HepG2 (cell line): ENCODE measurements around the gene RPL38. TPM values are rescaled to one million over a fixed set of nuclear protein-coding genes. Genes with fewer than 3 reads are reported as not detected.

Experiments
- ATAC-seq: fragments of 200-7000 bp; cut with Tn5 transposase; 3 replicates; pipeline ENCODE4 v1.9.1; 2020; ENCODE audit warnings: mild to moderate bottlenecking, moderate library complexity
- BruUV-seq: library from RNA; stranded (reverse); fragments of 400-500 nt; replicated peaks from 2 replicates; lab custom pipeline; 2021; lab: Mats Ljungman, UMichigan
- CTCF ChIA-PET: fragments of 300-600 bp; formaldehyde crosslinking; extraction: SDS; loops from one replicate; lab custom pipeline; 2021; ENCODE audit warnings: low total read pairs, inconsistent platforms, low intra/inter-chr PET ratio; lab: Yijun Ruan, JAX
- POLR2A ChIA-PET: fragments of 350-600 bp; sonication (Branson Sonifier 250); formaldehyde crosslinking; loops from one replicate; lab custom pipeline; 2020; ENCODE audit warnings: antibody characterized with exemption, inconsistent platforms; lab: Yijun Ruan, JAX
- DNase-seq: peaks from one replicate; pipeline ENCODE4 v3.0.0-alpha.2; 2015; ENCODE audit warnings: low spot score
- FAIRE-seq: peaks from 3 replicates; lab custom pipeline; 2011; peaks lifted over from hg19 to GRCh38; lab: Jason Lieb, UNC
- H2AFZ ChIP-seq: one replicate; pipeline ENCODE4 v1.6.1; 2011; ENCODE audit warnings: low read length, inconsistent platforms
- H3K27ac ChIP-seq: fragments of 300-600 bp; 3 replicates; pipeline ENCODE4 v1.8.0; 2011; ENCODE audit warnings: mixed run types, mild to moderate bottlenecking, mixed read lengths, low read length, inconsistent platforms; ENCODE audit not compliant: insufficient read depth; ENCODE audit errors: extremely low read length
- H3K27me3 ChIP-seq, 2 experiments: fragments of 200-600 bp in 1 of 2; 2 replicates in 1 of 2; 3 replicates in 1 of 2; pipeline versions ENCODE4 v1.6.0 to v1.8.0; 2011; ENCODE audit warnings: low read length in 2 of 2, mild to moderate bottlenecking in 2 of 2, moderate library complexity in 2 of 2, inconsistent platforms in 1 of 2; ENCODE audit not compliant: insufficient read depth in 2 of 2, control insufficient read depth in 1 of 2
- H3K36me3 ChIP-seq, 2 experiments: fragments of 200-600 bp in 1 of 2; replicated peaks in 1 of 2; 2 replicates in 1 of 2; 3 replicates in 1 of 2; pipeline versions ENCODE4 v1.5.1 to v1.8.0; 2011; ENCODE audit warnings: low read length in 2 of 2, inconsistent platforms in 1 of 2; ENCODE audit not compliant: insufficient read depth in 2 of 2, control insufficient read depth in 1 of 2
- H3K4me1 ChIP-seq: 2 replicates; pipeline ENCODE4 v1.5.1; 2012; ENCODE audit warnings: low read length, inconsistent platforms; ENCODE audit not compliant: insufficient read depth
- H3K4me2 ChIP-seq: 2 replicates; pipeline ENCODE4 v1.6.0; 2011; ENCODE audit warnings: low read depth, low read length, inconsistent platforms
- H3K4me3 ChIP-seq, 3 experiments: fragments of 200-600 bp in 1 of 3; sonication (generic), shearing (Covaris generic) in 1 of 3; replicated peaks in 1 of 3; 2 replicates each; pipeline ENCODE4 v1.5.1; 2011 to 2016; ENCODE audit warnings: low read length in 3 of 3, inconsistent platforms in 2 of 3, low read depth in 2 of 3, mild to moderate bottlenecking in 2 of 3, control low read depth in 1 of 3, mixed read lengths in 1 of 3; ENCODE audit not compliant: insufficient read depth in 1 of 3
- H3K79me2 ChIP-seq: one replicate; pipeline ENCODE4 v1.6.1; 2011; ENCODE audit warnings: low read length, inconsistent platforms; ENCODE audit not compliant: insufficient read depth
- H3K9ac ChIP-seq: 2 replicates; pipeline ENCODE4 v1.6.0; 2011; ENCODE audit warnings: mild to moderate bottlenecking, low read depth, low read length, inconsistent platforms; ENCODE audit not compliant: insufficient read depth
- H3K9me3 ChIP-seq: 2 replicates; pipeline ENCODE4 v1.5.1; 2012; ENCODE audit warnings: mild to moderate bottlenecking, low read length
- H4K20me1 ChIP-seq: 2 replicates; pipeline ENCODE4 v1.6.0; 2011; ENCODE audit warnings: inconsistent platforms, mild to moderate bottlenecking, low read length, moderate library complexity; ENCODE audit not compliant: insufficient read depth
- KDM3A ChIP-seq: IDR thresholded peaks from 2 replicates; pipeline ENCODE4 v1.6.1; 2018; ENCODE audit warnings: low read depth, missing compliant biosample characterization
- KLF9 ChIP-seq: IDR thresholded peaks from 2 replicates; pipeline ENCODE4 v1.6.1; 2016; ENCODE audit warnings: low read depth
- REPIN1 ChIP-seq: sonication (generic); formaldehyde crosslinking; IDR thresholded peaks from 2 replicates; pipeline ENCODE4 v1.8.0; 2022; ENCODE audit warnings: missing genetic modification reagents, low read depth, mild to moderate bottlenecking, borderline replicate concordance
- TEAD3 ChIP-seq: optimal IDR thresholded peaks from 2 replicates; pipeline ENCODE3; 2016; ENCODE audit warnings: borderline replicate concordance
- TMF1 ChIP-seq: sonication (generic); formaldehyde crosslinking; IDR thresholded peaks from 2 replicates; pipeline ENCODE4 v1.8.1; 2022; ENCODE audit warnings: low read depth, missing genetic modification reagents
- ZIK1 ChIP-seq: sonication (generic); formaldehyde crosslinking; IDR thresholded peaks from 2 replicates; pipeline ENCODE4 v1.5.0; 2020; ENCODE audit warnings: mild to moderate bottlenecking, low read depth, missing genetic modification reagents, borderline replicate concordance
- ZNF335 ChIP-seq: sonication (generic); formaldehyde crosslinking; IDR thresholded peaks from 2 replicates; pipeline ENCODE4 v1.4.0; 2020; ENCODE audit warnings: missing genetic modification reagents
- ZNF501 ChIP-seq: sonication (generic); formaldehyde crosslinking; IDR thresholded peaks from 2 replicates; pipeline ENCODE4 v1.5.1; 2020; ENCODE audit warnings: mild to moderate bottlenecking, moderate library complexity, missing genetic modification reagents
- ZNF605 ChIP-seq: sonication (generic); formaldehyde crosslinking; IDR thresholded peaks from 2 replicates; pipeline ENCODE4 v1.8.0; 2022; ENCODE audit warnings: mild to moderate bottlenecking, missing genetic modification reagents
- WGBS: methylation state at CpG from one replicate; pipeline ENCODE4 v1.1.6; 2017; ENCODE audit warnings: low lambda C conversion rate; 5-methylcytosine and 5-hydroxymethylcytosine counted together
- in situ Hi-C: cut with HindIII; loops from 2 replicates; pipeline ENCODE4 v1.10.0; 2017; ENCODE audit warnings: low pct_unique_long_range_greater_than_20kb; ENCODE audit not compliant: extremely low pct_ligation_motif_present
- intact Hi-C: fragments of 100-400 bp; cut with micrococcal nuclease; formaldehyde crosslinking; loops from one replicate; pipeline ENCODE4 v1.10.0; 2022; ENCODE audit not compliant: unreplicated experiment
- polyA plus RNA-seq, 8 experiments: library from polyadenylated mRNA; depleted of rRNA in 3 of 8; stranded (reverse) in 7 of 8; unstranded in 1 of 8; fragments of >200 nt; fragmentation: Illumina TruSeq in 4 of 8; extraction: Trizol in 4 of 8; gene quantifications; 2 replicates each; pipeline versions ENCODE4 v1.2.1 to v1.2.3, GENCODE V29; 2011 to 2016; ENCODE audit warnings: low read depth in 4 of 8, missing spikeins in 1 of 8, mixed read lengths in 1 of 8; ENCODE audit not compliant: insufficient read depth in 1 of 8
- total RNA-seq, 5 experiments: library from RNA; depleted of rRNA; stranded (reverse); fragments of >200 nt; fragmentation: Illumina TruSeq; extraction: Trizol; gene quantifications; 2 replicates each; pipeline ENCODE4 v1.2.3, GENCODE V29; 2016; ENCODE audit warnings: low read depth in 1 of 5
- TF ChIP-seq, protein P1 (sequence below): sonication (generic); formaldehyde crosslinking; IDR thresholded peaks from 2 replicates; pipeline ENCODE4 v1.5.0; 2020; ENCODE audit warnings: mild to moderate bottlenecking, missing genetic modification reagents, borderline replicate concordance
- TF ChIP-seq, protein P2 (sequence below): sonication (generic); formaldehyde crosslinking; IDR thresholded peaks from 2 replicates; pipeline ENCODE4 v1.4.0; 2020; ENCODE audit warnings: mild to moderate bottlenecking, missing genetic modification reagents, borderline replicate concordance

The RPL38 gene
- total and polyA plus RNA-seq, 2 of the 13 experiments (the other 11 are each of a cell fraction or from before 2014, with no cell fraction given), result 2,370 to 2,372 TPM

DNA sequence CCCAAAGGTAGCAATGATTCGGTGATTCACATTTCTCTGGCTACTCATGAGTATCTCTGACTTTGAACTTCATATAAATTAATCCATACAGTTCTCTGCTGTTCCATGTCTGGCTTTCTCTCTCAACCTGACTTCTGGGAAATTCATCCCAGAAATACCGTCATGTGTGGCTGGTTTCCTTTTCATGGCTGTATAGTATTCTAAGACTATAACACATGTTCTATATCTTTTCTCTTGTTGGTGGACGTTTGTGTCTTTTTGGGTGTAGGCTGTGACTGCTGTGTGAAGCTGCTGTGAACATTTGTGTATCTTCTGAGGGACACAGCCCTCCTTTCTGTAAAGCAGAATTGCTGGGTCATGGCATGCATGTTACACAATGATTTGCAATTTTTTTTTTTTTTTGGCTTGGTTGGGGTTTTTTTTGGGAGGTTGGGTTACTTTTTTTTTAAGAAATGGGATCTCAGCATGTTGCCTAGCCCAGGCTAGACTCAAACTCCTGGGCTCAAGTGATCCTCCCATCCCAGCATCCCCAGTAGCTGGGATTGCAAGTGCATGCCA is 16.2 kb downstream of the RPL38 start:
- Histone ChIP-seq H3K4me3 (no peak overlapping the region), H2AFZ (no peak overlapping the region), H4K20me1 (no peaks in the 10 kb centered on the region; the same call in 1 of the 2 replicates), H3K9ac (no peak overlapping the region), H3K9me3 (no peaks in the 10 kb centered on the region), H3K36me3 (no peaks in the 10 kb centered on the region), H3K27me3 (no peaks in the 10 kb centered on the region; a peak in 1 of 5 replicates), H3K4me1 (peaks cover 8% of the 10 kb centered on the region), H3K79me2 (no peaks in the 10 kb centered on the region), H3K27ac (no peak overlapping the region), H3K4me2 (no peak overlapping the region)
- TF ChIP-seq TEAD3 (CRISPR knock-in tag) (no peak), ZNF605 (CRISPR knock-in tag) (no peak), ZNF501 (CRISPR knock-in tag) (no peak)
- TF ChIP-seq, protein P1, sequence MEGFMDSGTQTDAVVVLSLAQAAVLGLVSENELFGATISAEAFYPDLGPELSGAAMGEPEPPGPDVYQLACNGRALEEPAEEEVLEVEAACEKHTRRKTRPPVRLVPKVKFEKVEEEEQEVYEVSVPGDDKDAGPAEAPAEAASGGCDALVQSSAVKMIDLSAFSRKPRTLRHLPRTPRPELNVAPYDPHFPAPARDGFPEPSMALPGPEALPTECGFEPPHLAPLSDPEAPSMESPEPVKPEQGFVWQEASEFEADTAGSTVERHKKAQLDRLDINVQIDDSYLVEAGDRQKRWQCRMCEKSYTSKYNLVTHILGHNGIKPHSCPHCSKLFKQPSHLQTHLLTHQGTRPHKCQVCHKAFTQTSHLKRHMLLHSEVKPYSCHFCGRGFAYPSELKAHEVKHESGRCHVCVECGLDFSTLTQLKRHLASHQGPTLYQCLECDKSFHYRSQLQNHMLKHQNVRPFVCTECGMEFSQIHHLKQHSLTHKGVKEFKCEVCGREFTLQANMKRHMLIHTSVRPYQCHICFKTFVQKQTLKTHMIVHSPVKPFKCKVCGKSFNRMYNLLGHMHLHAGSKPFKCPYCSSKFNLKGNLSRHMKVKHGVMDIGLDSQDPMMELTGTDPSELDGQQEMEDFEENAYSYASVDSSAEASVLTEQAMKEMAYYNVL (CRISPR knock-in tag), result no peak
- BruUV-seq, result no TSS peak
- 36% methylated on average over 3 of the region's 3 CpGs for WGBS
- FAIRE-seq (no peak), ATAC-seq (no peak), DNase-seq (no peak)
- in situ Hi-C loops (no loop called here), intact Hi-C loops (no loop called here)
- POLR2A ChIA-PET, result no interaction called here
- CTCF ChIA-PET, result no interaction called here

DNA sequence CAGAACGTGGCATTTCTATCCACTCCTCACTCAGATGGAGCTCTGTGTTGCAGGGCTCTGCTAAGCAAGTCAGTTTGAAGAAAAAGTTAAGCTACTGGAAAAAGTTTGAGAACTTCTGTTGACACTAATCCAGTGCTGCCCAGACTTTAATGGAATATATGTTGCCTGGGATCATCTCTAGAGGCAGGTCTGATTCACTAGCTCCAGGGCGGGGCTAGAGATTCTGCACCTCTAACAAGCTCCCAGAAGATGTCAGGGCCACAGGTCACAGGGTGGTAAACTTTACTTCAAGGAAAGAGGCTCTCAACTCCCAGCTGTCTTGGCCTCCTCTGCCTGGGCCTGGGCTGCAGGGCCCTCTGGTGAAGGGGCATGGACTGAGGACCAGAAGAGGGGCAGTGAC is 16.7 kb downstream of the RPL38 start:
- H3K9me3 ChIP-seq, result no peaks in the 10 kb centered on the region
- no peak overlapping the region for H2AFZ ChIP-seq
- no peaks in the 10 kb centered on the region for H3K79me2 ChIP-seq
- H4K20me1 ChIP-seq, result no peaks in the 10 kb centered on the region; the same call in 1 of the 2 replicates
- 73% methylated on average over 1 of the region's 2 CpGs for WGBS
- H3K4me2 ChIP-seq, result no peak overlapping the region
- ChIA-PET CTCF (no interaction called here), POLR2A (no interaction called here)
- no peaks in the 10 kb centered on the region; a peak in 1 of 5 replicates for H3K27me3 ChIP-seq
- intact Hi-C loops (no loop called here), in situ Hi-C loops (no loop called here)
- H3K4me1 ChIP-seq, result peaks cover 2% of the 10 kb centered on the region; the same call in 1 of the 2 replicates
- BruUV-seq, result no TSS peak
- ATAC-seq, result no peak
- H3K4me3 ChIP-seq, result no peak overlapping the region
- no peak for FAIRE-seq
- no peak overlapping the region for H3K9ac ChIP-seq
- DNase-seq, result no peak
- no peaks in the 10 kb centered on the region for H3K36me3 ChIP-seq
- no peak overlapping the region for H3K27ac ChIP-seq
- TF ChIP-seq KLF9 (no peak), ZNF335 (no peak), TMF1 (CRISPR knock-in tag) (no peak), REPIN1 (CRISPR knock-in tag) (no peak), KDM3A (CRISPR knock-in tag) (no peak), ZIK1 (no peak)
- TF ChIP-seq, protein P2, sequence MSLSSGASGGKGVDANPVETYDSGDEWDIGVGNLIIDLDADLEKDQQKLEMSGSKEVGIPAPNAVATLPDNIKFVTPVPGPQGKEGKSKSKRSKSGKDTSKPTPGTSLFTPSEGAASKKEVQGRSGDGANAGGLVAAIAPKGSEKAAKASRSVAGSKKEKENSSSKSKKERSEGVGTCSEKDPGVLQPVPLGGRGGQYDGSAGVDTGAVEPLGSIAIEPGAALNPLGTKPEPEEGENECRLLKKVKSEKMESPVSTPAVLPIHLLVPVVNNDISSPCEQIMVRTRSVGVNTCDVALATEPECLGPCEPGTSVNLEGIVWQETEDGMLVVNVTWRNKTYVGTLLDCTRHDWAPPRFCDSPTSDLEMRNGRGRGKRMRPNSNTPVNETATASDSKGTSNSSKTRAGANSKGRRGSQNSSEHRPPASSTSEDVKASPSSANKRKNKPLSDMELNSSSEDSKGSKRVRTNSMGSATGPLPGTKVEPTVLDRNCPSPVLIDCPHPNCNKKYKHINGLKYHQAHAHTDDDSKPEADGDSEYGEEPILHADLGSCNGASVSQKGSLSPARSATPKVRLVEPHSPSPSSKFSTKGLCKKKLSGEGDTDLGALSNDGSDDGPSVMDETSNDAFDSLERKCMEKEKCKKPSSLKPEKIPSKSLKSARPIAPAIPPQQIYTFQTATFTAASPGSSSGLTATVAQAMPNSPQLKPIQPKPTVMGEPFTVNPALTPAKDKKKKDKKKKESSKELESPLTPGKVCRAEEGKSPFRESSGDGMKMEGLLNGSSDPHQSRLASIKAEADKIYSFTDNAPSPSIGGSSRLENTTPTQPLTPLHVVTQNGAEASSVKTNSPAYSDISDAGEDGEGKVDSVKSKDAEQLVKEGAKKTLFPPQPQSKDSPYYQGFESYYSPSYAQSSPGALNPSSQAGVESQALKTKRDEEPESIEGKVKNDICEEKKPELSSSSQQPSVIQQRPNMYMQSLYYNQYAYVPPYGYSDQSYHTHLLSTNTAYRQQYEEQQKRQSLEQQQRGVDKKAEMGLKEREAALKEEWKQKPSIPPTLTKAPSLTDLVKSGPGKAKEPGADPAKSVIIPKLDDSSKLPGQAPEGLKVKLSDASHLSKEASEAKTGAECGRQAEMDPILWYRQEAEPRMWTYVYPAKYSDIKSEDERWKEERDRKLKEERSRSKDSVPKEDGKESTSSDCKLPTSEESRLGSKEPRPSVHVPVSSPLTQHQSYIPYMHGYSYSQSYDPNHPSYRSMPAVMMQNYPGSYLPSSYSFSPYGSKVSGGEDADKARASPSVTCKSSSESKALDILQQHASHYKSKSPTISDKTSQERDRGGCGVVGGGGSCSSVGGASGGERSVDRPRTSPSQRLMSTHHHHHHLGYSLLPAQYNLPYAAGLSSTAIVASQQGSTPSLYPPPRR, result no peak
